Loucy (cell line): ENCODE data around the gene PLCG2.

ENCODE experiments used
- H2AFZ ChIP-seq: fragments of 200-600 bp; sonication (generic); 2 replicates; pipeline ENCODE4 v1.6.0; 2016; ENCODE audit warnings: antibody characterized with exemption, mild to moderate bottlenecking, low read length, moderate library complexity
- H3F3A ChIP-seq: fragments of 200-600 bp; 2 replicates; pipeline ENCODE4 v1.6.0; 2016; ENCODE audit warnings: antibody characterized with exemption, low read depth, mild to moderate bottlenecking
- H3K27me3 ChIP-seq: fragments of 200-600 bp; sonication (generic); 2 replicates; pipeline ENCODE4 v1.6.1; 2014; ENCODE audit warnings: low read length, mild to moderate bottlenecking; ENCODE audit not compliant: insufficient read depth, poor library complexity, severe bottlenecking
- H3K36me3 ChIP-seq: fragments of 200-600 bp; sonication (generic); 2 replicates; pipeline ENCODE4 v1.6.1; 2016; ENCODE audit warnings: low read length; ENCODE audit not compliant: insufficient read depth
- H3K4me1 ChIP-seq: fragments of 200-600 bp; sonication (generic); 2 replicates; pipeline ENCODE4 v1.5.1; 2014; ENCODE audit warnings: low read length, mild to moderate bottlenecking; ENCODE audit not compliant: insufficient read depth, poor library complexity, severe bottlenecking
- H3K4me2 ChIP-seq: fragments of 200-600 bp; sonication (generic); 2 replicates; pipeline ENCODE4 v1.6.0; 2014; ENCODE audit warnings: antibody characterized with exemption, low read length, low read depth, mild to moderate bottlenecking; ENCODE audit not compliant: poor library complexity, severe bottlenecking
- H3K4me3 ChIP-seq: fragments of 200-600 bp; sonication (generic); 2 replicates; pipeline ENCODE4 v1.5.1; 2014; ENCODE audit warnings: low read length, mild to moderate bottlenecking, mixed read lengths; ENCODE audit not compliant: poor library complexity, severe bottlenecking
- H3K79me2 ChIP-seq: fragments of 200-600 bp; sonication (generic); 2 replicates; pipeline ENCODE4 v1.6.1; 2014; ENCODE audit warnings: low read length; ENCODE audit not compliant: insufficient read depth
- H3K9ac ChIP-seq: fragments of 200-600 bp; sonication (generic); 2 replicates; pipeline ENCODE4 v1.6.0; 2014; ENCODE audit warnings: mild to moderate bottlenecking, low read depth, low read length, moderate library complexity; ENCODE audit not compliant: poor library complexity, severe bottlenecking
- H3K9me2 ChIP-seq: fragments of 200-600 bp; sonication (generic); replicated peaks from 2 replicates; pipeline ENCODE4 v1.6.1; 2016; ENCODE audit warnings: low read depth, low read length, mixed read lengths
- H3K9me3 ChIP-seq: fragments of 200-600 bp; sonication (generic); 2 replicates; pipeline ENCODE4 v1.6.1; 2014; ENCODE audit warnings: mild to moderate bottlenecking, antibody characterized with exemption, low read length, low read depth; ENCODE audit not compliant: insufficient read depth
- H4K20me1 ChIP-seq: fragments of 200-600 bp; sonication (generic); 2 replicates; pipeline ENCODE4 v1.6.0; 2014; ENCODE audit warnings: antibody characterized with exemption, low read length, mild to moderate bottlenecking; ENCODE audit not compliant: insufficient read depth, poor library complexity, severe bottlenecking
- CTCF ChIP-seq: fragments of 200-600 bp; sonication (generic); conservative IDR thresholded peaks from 2 replicates; pipeline ENCODE4 v1.5.1; 2014; ENCODE audit warnings: mild to moderate bottlenecking, antibody characterized with exemption, low read length
- EZH2phosphoT487 ChIP-seq: fragments of 200-600 bp; IDR thresholded peaks from 2 replicates; pipeline ENCODE4 v1.6.1; 2018; ENCODE audit warnings: antibody characterized with exemption, mild to moderate bottlenecking, moderate library complexity, borderline replicate concordance

Gene PLCG2

GRCh38 chr16:81896902-81897301 lies 117.8 kb downstream of the PLCG2 start:
- Histone ChIP-seq H3K79me2 (no peaks in the 10 kb centered on the region), H3K4me3 (no peak overlapping the region), H4K20me1 (no peaks in the 10 kb centered on the region), H3K4me2 (no peak overlapping the region), H2AFZ (no peak overlapping the region), H3K4me1 (no peaks in the 10 kb centered on the region), H3F3A (no peaks in the 10 kb centered on the region), H3K27me3 (no peaks in the 10 kb centered on the region), H3K9ac (no peak overlapping the region), H3K9me2 (no peaks in the 10 kb centered on the region), H3K9me3 (no peaks in the 10 kb centered on the region), H3K36me3 (peaks cover 22% of the 10 kb centered on the region; the same call in 1 of the 2 replicates)
- TF ChIP-seq CTCF (no peak), EZH2phosphoT487 (no peak)

GRCh38 chr16:81899601-81900000 lies 120.5 kb downstream of the PLCG2 start:
- H3K9ac ChIP-seq = no peak overlapping the region
- TF ChIP-seq EZH2phosphoT487 (no peak), CTCF (no peak)
- no peak overlapping the region for H2AFZ ChIP-seq
- no peaks in the 10 kb centered on the region for H3K9me3 ChIP-seq
- no peaks in the 10 kb centered on the region for H3K27me3 ChIP-seq
- H3K9me2 ChIP-seq = no peaks in the 10 kb centered on the region
- H4K20me1 ChIP-seq = no peaks in the 10 kb centered on the region
- H3K36me3 ChIP-seq = peaks cover 40% of the 10 kb centered on the region; the same call in 1 of the 2 replicates
- no peak overlapping the region for H3K4me3 ChIP-seq
- no peaks in the 10 kb centered on the region for H3F3A ChIP-seq
- no peak overlapping the region for H3K4me2 ChIP-seq
- no peaks in the 10 kb centered on the region for H3K4me1 ChIP-seq
- no peaks in the 10 kb centered on the region for H3K79me2 ChIP-seq

- Histone ChIP-seq H3F3A (no peaks in the 10 kb centered on the region), H3K4me1 (no peaks in the 10 kb centered on the region), H3K79me2 (no peaks in the 10 kb centered on the region), H3K27me3 (no peaks in the 10 kb centered on the region), H3K36me3 (peaks cover 40% of the 10 kb centered on the region; the same call in 1 of the 2 replicates), H2AFZ (no peak overlapping the region), H3K9me2 (no peaks in the 10 kb centered on the region), H3K9me3 (no peaks in the 10 kb centered on the region), H3K9ac (no peak overlapping the region), H3K4me2 (no peak overlapping the region), H4K20me1 (no peaks in the 10 kb centered on the region), H3K4me3 (no peak overlapping the region)
- TF ChIP-seq EZH2phosphoT487 (no peak), CTCF (no peak)
Observed at GRCh38 chr16:81900014-81900413, 120.9 kb downstream of the PLCG2 start.
